Testis (tissue), 2 donors: ENCODE data around the gene LDLRAD4.

Experiments used
- POLR2A ChIP-seq: fragments of 450-650 bp; IDR thresholded peaks from one replicate; pipeline ENCODE4 v1.6.1; 2017; ENCODE audit warnings: antibody characterized with exemption, mild to moderate bottlenecking, moderate library complexity
- TF ChIP-seq, protein P1 (sequence below), 3 experiments: fragments of 450-650 bp in 2 of 3; fragments of 200-600 bp in 1 of 3; sonication (generic) in 1 of 3; IDR thresholded peaks; one replicate each; pipeline ENCODE4 v1.5.1; 2016 to 2019; ENCODE audit warnings: antibody characterized with exemption in 3 of 3, mild to moderate bottlenecking in 2 of 3, moderate library complexity in 1 of 3

DNA sequence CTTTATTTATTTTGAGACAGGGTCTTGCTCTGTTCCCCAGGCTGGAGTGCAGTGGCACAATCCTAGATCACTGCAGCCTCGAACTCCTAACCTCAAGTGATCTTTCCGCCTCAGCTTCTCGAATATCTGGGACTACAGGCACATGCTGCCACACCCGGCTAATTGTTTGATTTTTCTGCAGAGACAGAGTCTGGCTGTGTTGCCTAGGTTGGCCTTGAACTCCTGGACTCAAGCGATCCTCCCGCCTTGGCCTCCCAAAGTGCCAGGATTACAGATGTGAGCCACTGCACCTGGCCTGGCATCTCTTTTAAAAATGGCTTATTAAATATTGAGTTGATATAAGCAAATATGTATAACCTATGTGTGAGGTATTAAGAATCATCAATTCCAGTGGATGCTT is 298.3 kb downstream of the LDLRAD4 start:
- TF ChIP-seq, protein P1, sequence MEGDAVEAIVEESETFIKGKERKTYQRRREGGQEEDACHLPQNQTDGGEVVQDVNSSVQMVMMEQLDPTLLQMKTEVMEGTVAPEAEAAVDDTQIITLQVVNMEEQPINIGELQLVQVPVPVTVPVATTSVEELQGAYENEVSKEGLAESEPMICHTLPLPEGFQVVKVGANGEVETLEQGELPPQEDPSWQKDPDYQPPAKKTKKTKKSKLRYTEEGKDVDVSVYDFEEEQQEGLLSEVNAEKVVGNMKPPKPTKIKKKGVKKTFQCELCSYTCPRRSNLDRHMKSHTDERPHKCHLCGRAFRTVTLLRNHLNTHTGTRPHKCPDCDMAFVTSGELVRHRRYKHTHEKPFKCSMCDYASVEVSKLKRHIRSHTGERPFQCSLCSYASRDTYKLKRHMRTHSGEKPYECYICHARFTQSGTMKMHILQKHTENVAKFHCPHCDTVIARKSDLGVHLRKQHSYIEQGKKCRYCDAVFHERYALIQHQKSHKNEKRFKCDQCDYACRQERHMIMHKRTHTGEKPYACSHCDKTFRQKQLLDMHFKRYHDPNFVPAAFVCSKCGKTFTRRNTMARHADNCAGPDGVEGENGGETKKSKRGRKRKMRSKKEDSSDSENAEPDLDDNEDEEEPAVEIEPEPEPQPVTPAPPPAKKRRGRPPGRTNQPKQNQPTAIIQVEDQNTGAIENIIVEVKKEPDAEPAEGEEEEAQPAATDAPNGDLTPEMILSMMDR (IDR thresholded peaks at IDR 0.05), result no peak
- no peak for TF ChIP-seq POLR2A
